Glutamatergic neuron (in vitro differentiated cells): ENCODE data around the gene TAGLN. TPM values are rescaled to one million over a fixed set of nuclear protein-coding genes. Genes with fewer than 3 reads are reported as not detected.

Experiments
- DNase-seq: peaks from one replicate; pipeline ENCODE4 v3.0.0; 2022
- H3K27ac Mint-ChIP-seq: one replicate; pipeline ENCODE4 v1.8.0; 2020; ENCODE audit warnings: mild to moderate bottlenecking, mixed read lengths, inconsistent platforms; ENCODE audit not compliant: unreplicated experiment
- H3K27me3 Mint-ChIP-seq: one replicate; pipeline ENCODE4 v1.8.0; 2020; ENCODE audit warnings: mild to moderate bottlenecking, moderate library complexity, mixed read lengths, inconsistent platforms; ENCODE audit not compliant: unreplicated experiment
- H3K36me3 Mint-ChIP-seq: one replicate; pipeline ENCODE4 v1.8.0; 2020; ENCODE audit warnings: mild to moderate bottlenecking, mixed read lengths, inconsistent platforms; ENCODE audit not compliant: unreplicated experiment
- H3K4me1 Mint-ChIP-seq: one replicate; pipeline ENCODE4 v1.8.0; 2020; ENCODE audit warnings: mild to moderate bottlenecking, low read depth, mixed read lengths, inconsistent platforms; ENCODE audit not compliant: unreplicated experiment
- H3K4me3 Mint-ChIP-seq: one replicate; pipeline ENCODE4 v1.8.0; 2020; ENCODE audit warnings: mild to moderate bottlenecking, mixed read lengths, inconsistent platforms; ENCODE audit not compliant: unreplicated experiment
- H3K9me3 Mint-ChIP-seq: one replicate; pipeline ENCODE4 v1.8.0; 2020; ENCODE audit warnings: mild to moderate bottlenecking, moderate library complexity, mixed read lengths, inconsistent platforms; ENCODE audit not compliant: unreplicated experiment
- total RNA-seq: library from RNA; stranded (reverse); fragmentation: NEBNext Ultra II Directional; extraction: Animal tissue kit (Norgen Biotek cat#: 25700); gene quantifications from one replicate; pipeline ENCODE4 v1.2.1, GENCODE V29; 2021; ENCODE audit not compliant: unreplicated experiment
- TF ChIP-seq, protein P1 (sequence below): fragments of 200-600 bp; sonication (generic); IDR thresholded peaks from one replicate; pipeline ENCODE4 v1.5.0; 2021; ENCODE audit not compliant: partially characterized antibody, unreplicated experiment

TAGLN gene
- total RNA-seq, 1 donor from 2014 or later, result 6.1 TPM

DNA sequence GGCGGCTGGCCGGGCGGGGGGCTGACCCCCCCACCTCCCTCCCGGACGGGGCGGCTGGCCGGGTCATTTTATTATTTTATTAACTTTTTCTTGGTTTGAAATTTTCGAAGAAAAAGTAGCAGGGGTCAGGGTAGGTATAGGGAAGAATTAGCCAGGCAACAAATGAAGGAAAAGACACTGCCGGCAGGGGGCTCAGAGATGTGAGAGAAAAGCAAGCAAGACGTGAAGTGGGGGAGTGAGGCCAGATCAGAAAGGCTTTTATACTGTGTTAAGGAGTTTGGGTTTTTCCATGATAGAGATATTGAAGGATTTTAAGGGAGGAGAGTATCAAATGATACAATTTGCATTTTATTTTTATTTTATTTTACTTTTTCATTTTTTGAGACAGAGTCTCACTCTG lies 52.3 kb downstream of the TAGLN start:
- no peak for DNase-seq
- Mint-ChIP-seq H3K4me3 (no peak overlapping the region), H3K4me1 (peaks cover 5% of the 10 kb centered on the region), H3K27ac (peak overlapping the region; percentile 82), H3K36me3 (peaks cover 5% of the 10 kb centered on the region), H3K9me3 (peaks cover 2% of the 10 kb centered on the region), H3K27me3 (no peaks in the 10 kb centered on the region)
- TF ChIP-seq, protein P1, sequence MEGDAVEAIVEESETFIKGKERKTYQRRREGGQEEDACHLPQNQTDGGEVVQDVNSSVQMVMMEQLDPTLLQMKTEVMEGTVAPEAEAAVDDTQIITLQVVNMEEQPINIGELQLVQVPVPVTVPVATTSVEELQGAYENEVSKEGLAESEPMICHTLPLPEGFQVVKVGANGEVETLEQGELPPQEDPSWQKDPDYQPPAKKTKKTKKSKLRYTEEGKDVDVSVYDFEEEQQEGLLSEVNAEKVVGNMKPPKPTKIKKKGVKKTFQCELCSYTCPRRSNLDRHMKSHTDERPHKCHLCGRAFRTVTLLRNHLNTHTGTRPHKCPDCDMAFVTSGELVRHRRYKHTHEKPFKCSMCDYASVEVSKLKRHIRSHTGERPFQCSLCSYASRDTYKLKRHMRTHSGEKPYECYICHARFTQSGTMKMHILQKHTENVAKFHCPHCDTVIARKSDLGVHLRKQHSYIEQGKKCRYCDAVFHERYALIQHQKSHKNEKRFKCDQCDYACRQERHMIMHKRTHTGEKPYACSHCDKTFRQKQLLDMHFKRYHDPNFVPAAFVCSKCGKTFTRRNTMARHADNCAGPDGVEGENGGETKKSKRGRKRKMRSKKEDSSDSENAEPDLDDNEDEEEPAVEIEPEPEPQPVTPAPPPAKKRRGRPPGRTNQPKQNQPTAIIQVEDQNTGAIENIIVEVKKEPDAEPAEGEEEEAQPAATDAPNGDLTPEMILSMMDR, result no peak

DNA sequence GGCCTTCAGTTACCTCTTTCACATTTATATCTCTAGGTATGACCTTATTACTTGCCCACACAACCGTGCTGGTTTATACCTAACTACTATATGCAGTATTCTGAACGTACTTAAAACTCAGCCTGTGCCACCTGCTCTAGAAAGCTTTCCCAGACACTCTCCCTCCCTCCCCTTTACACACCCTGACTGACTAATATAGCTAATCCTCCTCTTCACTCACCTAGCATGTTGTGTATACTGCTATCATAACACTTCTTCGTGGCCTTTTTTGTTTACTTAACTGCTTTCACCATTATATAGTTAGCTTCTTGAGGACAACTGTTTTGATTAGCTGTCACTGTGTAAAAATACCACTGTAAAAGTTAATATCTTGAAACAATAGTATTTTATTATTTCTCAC lies 56.8 kb downstream of the TAGLN start:
- Mint-ChIP-seq H3K4me1 (no peaks in the 10 kb centered on the region), H3K9me3 (peaks cover 2% of the 10 kb centered on the region), H3K4me3 (no peak overlapping the region), H3K36me3 (peaks cover 5% of the 10 kb centered on the region), H3K27me3 (peaks cover 2% of the 10 kb centered on the region), H3K27ac (no peak overlapping the region)
- DNase-seq, result no peak
- TF ChIP-seq, protein P1, result no peak

DNA sequence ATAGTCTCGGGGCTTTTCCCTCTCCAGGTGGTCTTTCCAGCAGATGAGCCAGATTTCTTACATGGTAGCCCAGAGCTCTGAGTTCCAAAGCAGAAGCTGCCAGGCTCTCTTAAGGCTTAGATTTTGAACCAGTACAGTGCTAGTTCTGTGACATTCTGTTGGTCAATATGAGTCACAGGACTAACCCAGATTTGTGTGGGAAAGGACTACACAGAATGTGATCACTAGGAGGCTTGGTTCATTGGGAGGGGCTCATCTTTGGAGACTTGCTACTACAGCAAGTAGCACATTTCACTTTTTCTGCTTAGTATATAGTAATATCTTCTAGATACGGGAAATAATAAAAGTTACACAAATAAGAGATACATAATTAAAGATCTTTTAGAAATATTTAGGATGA lies 57.4 kb downstream of the TAGLN start:
- Mint-ChIP-seq H3K4me1 (no peaks in the 10 kb centered on the region), H3K9me3 (peaks cover 2% of the 10 kb centered on the region), H3K27ac (no peak overlapping the region), H3K4me3 (no peak overlapping the region), H3K36me3 (peaks cover 5% of the 10 kb centered on the region), H3K27me3 (peaks cover 2% of the 10 kb centered on the region)
- no peak for DNase-seq
- TF ChIP-seq, protein P1, result no peak

Other genes starting within 250 kb of the TAGLN start
- 22.2 TPM for gene SIK3, start 100.9 kb upstream of the TAGLN start, total RNA-seq
- gene PAFAH1B2, start 55.1 kb upstream of the TAGLN start, total RNA-seq, result 161 TPM
- gene SIDT2, start 20.6 kb upstream of the TAGLN start, total RNA-seq, result 23.6 TPM
- gene PCSK7, start 32.7 kb downstream of the TAGLN start, total RNA-seq, result 109 TPM
- 43.0 TPM for gene RNF214, start 33.3 kb downstream of the TAGLN start, total RNA-seq
- 18.1 TPM for gene BACE1-AS, start 92.0 kb downstream of the TAGLN start, total RNA-seq
- 47.4 TPM for gene BACE1, start 116.9 kb downstream of the TAGLN start, total RNA-seq
- 27.1 TPM for gene CEP164, start 128.5 kb downstream of the TAGLN start, total RNA-seq